KOPT-K1 (cell line): ENCODE measurements around the gene SYNGAP1.

Experiments
- H3K27ac ChIP-seq: fragments of 200-600 bp; sonication (generic); 2 replicates; pipeline ENCODE4 v1.5.1; 2016; ENCODE audit warnings: antibody characterized with exemption, mild to moderate bottlenecking, low read depth, low read length; ENCODE audit not compliant: poor library complexity, severe bottlenecking
- H3K36me3 ChIP-seq: fragments of 200-600 bp; sonication (generic); 2 replicates; pipeline ENCODE4 v1.5.1; 2017; ENCODE audit warnings: antibody characterized with exemption, mild to moderate bottlenecking, low read length, moderate library complexity; ENCODE audit not compliant: insufficient read depth
- H3K9me3 ChIP-seq: fragments of 200-600 bp; sonication (generic); 2 replicates; pipeline ENCODE4 v1.5.1; 2017; ENCODE audit warnings: antibody characterized with exemption, low read length, mild to moderate bottlenecking; ENCODE audit not compliant: insufficient read depth, poor library complexity, severe bottlenecking

The SYNGAP1 gene

DNA sequence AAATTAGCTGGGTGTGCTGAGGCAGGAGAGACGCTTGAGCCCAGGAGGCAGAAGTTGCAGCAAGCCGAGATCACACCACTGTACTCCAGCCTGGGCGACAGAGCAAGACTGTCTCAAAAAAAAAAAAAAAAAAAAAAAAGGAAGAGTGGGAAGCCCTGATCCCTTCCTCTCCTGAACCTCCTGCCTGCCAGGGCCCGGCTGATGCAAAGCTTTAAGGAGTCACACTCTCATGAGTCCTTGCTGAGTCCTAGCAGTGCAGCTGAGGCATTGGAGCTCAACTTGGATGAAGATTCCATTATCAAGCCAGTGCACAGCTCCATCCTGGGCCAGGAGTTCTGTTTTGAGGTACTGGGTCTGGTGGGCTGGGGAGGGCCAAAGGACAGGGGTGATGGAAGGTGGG is 15.1 kb downstream of the SYNGAP1 start:
- peaks cover 57% of the 10 kb centered on the region for H3K36me3 ChIP-seq
- no peak overlapping the region for H3K27ac ChIP-seq
- no peaks in the 10 kb centered on the region for H3K9me3 ChIP-seq

DNA sequence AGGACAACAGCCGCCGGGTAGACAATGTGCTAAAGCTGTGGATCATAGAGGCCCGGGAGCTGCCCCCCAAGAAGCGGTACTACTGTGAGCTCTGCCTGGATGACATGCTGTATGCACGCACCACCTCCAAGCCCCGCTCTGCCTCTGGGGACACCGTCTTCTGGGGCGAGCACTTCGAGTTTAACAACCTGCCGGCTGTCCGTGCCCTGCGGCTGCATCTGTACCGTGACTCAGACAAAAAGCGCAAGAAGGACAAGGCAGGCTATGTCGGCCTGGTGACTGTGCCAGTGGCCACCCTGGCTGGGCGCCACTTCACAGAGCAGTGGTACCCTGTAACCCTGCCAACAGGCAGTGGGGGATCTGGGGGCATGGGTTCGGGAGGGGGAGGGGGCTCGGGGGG is 17.8 kb downstream of the SYNGAP1 start:
- no peaks in the 10 kb centered on the region for H3K9me3 ChIP-seq
- H3K36me3 ChIP-seq, result peaks cover 84% of the 10 kb centered on the region
- no peak overlapping the region for H3K27ac ChIP-seq

DNA sequence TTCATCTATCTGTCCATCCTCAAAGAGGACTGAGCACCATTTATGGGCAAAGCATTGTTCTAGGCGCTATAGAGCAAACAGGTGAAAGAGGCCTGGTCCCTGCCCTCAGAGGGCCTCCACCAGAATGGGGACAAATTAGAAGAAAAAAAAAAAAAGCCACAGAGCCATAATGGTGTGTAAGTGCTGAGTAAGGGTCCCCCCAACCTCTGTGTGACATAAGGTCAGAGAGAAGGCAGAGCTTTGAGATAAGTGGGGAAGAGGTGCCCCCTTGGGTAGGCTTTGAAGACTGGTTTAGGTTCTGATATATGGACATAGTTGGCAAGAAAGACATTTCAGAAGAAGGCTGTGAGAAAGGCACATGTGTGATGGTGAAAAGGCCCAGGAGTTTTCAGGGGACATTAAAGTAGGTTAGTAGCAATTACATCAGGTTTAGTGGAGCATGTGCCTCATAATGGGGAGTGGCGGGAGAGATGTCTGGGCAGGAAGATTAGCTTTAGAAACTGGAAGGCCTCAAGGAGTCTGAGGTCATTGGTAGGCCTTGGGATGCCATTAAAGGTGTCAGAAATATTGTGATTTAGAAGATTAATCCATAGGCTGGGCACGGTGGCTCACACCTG is 19.2 kb downstream of the SYNGAP1 start:
- H3K9me3 ChIP-seq, result no peaks in the 10 kb centered on the region
- H3K36me3 ChIP-seq, result peaks cover 95% of the 10 kb centered on the region

DNA sequence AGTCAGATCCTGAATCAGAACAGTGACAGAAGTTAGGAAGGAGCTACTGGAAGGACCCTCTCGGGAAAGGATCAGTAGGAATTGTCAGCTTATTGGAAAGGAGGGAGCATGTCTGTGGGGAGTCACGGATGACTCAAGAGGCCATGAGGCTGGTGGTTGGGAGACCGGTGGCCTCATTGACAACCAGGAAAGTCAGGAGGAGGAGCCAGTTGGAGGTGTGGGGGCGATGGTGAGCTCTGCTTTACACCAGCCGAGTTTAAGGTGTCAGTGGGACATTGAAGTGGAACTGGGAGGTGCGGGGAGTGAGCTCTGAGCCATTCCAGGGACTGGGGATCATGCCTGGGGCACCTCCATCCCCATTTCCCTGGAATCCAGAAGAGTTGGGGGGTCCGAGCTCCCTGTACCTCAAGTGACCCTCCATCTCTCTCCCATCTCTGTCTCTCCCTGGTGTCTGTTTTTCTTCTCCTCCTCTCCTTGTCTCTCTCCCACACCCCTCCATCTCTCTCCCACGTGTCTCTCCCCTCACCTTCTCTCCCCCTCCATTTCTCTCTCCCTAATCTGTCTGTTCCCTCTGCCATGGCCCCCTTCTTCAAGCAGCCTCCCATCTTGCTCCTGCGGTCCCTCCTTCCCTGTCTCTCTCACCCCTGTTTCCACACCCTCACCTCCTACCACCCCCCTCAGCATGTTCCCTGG is 20.2 kb downstream of the SYNGAP1 start:
- H3K36me3 ChIP-seq, result peaks cover 100% of the 10 kb centered on the region
- no peak overlapping the region for H3K27ac ChIP-seq
- H3K9me3 ChIP-seq, result no peaks in the 10 kb centered on the region

More for the DNA sequence above, 19.2 kb downstream of the SYNGAP1 start:
- no peak overlapping the region for H3K27ac ChIP-seq

DNA sequence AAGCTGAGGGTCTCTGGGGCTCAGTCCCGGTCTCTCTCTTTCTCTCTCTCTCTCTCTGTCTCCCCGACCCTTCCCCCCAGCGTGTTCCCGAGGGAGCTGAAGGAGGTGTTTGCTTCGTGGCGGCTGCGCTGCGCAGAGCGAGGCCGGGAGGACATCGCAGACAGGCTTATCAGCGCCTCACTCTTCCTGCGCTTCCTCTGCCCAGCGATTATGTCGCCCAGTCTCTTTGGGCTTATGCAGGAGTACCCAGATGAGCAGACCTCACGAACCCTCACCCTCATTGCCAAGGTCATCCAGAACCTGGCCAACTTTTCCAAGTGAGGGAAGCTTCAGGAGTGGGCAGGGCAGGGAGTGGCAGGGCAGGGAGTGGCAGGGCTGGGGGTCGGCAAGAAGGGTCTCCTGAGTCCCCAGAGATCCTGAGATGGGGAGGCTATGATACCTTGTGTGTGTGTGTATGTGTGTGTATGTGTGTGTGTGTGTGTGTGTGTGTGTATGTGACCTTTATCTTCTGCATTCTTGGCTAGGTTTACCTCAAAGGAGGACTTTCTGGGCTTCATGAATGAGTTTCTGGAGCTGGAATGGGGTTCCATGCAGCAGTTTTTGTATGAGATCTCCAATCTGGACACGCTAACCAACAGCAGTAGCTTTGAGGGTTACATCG is 20.9 kb downstream of the SYNGAP1 start:
- peaks cover 100% of the 10 kb centered on the region for H3K36me3 ChIP-seq

DNA sequence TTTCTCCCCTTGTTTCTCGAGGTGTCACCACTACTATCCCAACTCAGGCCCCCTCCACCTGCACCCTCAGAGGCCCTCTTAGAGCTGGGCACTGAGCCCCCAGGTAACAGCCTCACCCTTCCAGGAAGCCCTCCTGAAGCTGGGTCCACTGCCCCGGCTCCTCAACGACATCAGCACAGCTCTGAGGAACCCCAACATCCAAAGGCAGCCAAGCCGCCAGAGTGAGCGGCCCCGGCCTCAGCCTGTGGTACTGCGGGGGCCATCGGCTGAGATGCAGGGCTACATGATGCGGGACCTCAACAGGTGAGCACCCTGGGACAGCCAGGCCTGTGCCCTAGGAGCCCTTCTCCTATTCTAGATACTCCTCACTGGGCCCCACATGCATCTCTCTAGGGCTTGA is 21.6 kb downstream of the SYNGAP1 start:
- no peak overlapping the region for H3K27ac ChIP-seq
- H3K36me3 ChIP-seq, result peaks cover 100% of the 10 kb centered on the region
- H3K9me3 ChIP-seq, result no peaks in the 10 kb centered on the region

More for the DNA sequence above, 20.9 kb downstream of the SYNGAP1 start:
- H3K9me3 ChIP-seq, result no peaks in the 10 kb centered on the region
- no peak overlapping the region for H3K27ac ChIP-seq

DNA sequence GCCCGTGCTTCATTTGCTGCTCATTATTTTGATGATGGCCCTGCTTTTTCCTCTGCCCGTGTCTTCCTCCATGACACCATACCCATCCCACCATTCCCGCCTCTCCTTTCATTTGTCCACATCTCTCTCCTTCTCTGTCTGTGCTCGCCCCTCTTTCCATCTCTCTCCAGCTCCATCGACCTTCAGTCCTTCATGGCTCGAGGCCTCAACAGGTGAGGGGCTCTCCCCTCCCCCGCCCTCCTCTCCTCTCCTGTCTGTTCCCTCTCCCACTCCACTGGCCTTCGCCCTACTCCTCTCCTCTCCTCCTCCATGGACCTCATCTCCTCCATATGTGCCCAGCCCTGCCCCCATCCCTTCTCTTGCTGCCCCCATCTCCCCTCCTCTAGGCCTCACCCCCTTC is 22.4 kb downstream of the SYNGAP1 start:
- no peaks in the 10 kb centered on the region for H3K9me3 ChIP-seq
- peaks cover 100% of the 10 kb centered on the region for H3K36me3 ChIP-seq
- H3K27ac ChIP-seq, result no peak overlapping the region

DNA sequence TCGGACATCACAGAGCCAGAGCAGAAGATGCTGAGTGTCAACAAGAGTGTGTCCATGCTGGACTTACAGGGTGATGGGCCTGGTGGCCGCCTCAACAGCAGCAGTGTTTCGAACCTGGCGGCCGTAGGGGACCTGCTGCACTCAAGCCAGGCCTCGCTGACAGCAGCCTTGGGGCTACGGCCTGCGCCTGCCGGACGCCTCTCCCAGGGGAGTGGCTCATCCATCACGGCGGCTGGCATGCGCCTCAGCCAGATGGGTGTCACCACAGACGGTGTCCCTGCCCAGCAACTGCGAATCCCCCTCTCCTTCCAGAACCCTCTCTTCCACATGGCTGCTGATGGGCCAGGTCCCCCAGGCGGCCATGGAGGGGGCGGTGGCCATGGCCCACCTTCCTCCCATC is 23.2 kb downstream of the SYNGAP1 start:
- Histone ChIP-seq H3K27ac (no peak overlapping the region), H3K36me3 (peaks cover 100% of the 10 kb centered on the region), H3K9me3 (no peaks in the 10 kb centered on the region)

DNA sequence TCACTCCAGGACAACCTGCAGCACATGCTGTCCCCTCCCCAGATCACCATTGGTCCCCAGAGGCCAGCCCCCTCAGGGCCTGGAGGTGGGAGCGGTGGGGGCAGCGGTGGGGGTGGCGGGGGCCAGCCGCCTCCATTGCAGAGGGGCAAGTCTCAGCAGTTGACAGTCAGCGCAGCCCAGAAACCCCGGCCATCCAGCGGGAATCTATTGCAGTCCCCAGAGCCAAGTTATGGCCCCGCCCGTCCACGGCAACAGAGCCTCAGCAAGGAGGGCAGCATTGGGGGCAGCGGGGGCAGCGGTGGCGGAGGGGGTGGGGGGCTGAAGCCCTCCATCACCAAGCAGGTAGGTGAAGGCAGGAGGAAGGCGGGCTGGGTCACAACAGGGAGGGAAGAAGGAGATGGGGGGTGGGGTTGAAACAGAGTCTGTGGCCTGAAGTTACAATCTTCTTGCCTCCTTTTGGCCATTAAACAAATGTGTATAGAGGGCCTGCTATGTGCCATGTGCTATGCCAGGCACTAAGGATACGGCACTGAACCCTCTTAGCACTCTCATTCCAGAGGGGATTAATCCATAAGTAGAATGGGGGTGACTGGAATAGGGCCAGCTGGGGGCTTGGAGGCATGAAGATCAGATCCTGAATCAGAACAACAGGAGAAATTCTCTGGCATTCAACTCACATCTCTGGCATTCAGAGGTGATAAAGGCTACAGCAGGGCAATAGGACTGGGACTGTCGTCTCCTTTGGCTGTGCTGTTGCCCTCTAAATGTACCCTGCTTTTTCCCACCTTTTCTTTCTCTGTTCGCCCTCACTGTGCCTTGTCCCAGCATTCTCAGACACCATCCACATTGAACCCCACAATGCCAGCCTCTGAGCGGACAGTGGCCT is 24.0 kb downstream of the SYNGAP1 start:
- no peak overlapping the region for H3K27ac ChIP-seq
- H3K36me3 ChIP-seq, result peaks cover 100% of the 10 kb centered on the region
- no peaks in the 10 kb centered on the region for H3K9me3 ChIP-seq

DNA sequence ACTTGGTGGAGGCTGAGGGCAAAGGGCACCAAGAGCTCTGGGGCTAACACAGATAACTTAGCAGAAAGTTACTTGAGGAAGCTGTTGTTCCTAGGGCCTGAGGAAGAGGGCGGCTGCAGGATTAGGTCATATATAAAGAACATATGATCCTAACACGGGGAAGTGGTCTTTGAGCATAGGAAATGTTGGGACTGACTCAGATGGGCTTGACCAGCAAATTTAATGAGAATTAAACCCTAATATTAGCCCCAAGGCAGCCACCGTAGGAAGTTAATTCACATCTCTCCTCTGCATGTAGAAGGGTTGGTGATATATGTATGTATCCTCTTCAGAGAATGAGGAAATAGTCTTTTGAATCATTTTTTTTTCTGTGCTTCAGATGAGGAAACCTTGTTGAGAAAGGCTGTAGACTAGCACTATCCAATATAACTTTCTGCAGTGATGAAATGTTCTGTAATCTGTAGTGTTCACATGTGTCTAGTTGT is 25.3 kb downstream of the SYNGAP1 start:
- Histone ChIP-seq H3K9me3 (no peaks in the 10 kb centered on the region), H3K27ac (no peak overlapping the region), H3K36me3 (peaks cover 100% of the 10 kb centered on the region)

DNA sequence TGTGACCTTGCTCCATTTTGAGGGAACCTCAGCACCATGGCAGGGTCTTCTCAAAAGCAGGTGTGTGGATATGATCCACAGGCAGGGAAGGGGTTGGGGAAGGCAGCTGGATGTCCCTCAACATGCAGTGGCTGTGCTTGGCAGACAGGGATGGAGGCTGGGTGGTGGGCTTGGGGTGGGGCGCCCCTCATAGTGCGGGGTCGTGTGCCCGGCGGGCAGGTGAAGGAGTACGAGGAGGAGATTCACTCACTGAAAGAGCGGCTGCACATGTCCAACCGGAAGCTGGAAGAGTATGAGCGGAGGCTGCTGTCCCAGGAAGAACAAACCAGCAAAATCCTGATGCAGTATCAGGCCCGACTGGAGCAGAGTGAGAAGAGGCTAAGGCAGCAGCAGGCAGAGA is 26.5 kb downstream of the SYNGAP1 start:
- Histone ChIP-seq H3K9me3 (no peaks in the 10 kb centered on the region), H3K36me3 (peaks cover 88% of the 10 kb centered on the region), H3K27ac (no peak overlapping the region)

DNA sequence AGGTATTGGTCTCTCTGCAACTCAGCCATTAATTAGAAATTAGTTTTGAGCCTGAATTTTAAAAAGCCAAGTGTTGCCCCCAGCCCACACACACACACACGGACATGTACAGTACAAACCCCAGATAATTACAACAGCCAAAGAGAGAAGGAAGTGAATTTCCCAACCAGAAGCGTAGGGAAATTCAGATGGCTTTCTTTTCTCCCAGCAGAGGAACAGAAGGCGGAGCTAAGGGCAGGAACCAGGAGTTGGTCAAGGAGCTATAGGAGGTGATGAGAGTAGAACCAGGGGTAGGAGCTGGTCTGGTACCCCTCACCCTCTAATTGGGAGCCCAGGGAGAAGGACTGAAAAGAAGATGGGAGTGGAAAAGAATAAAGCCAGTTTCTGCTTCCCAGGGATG is 30.6 kb downstream of the SYNGAP1 start:
- Histone ChIP-seq H3K9me3 (no peaks in the 10 kb centered on the region), H3K27ac (no peak overlapping the region), H3K36me3 (peaks cover 54% of the 10 kb centered on the region)

DNA sequence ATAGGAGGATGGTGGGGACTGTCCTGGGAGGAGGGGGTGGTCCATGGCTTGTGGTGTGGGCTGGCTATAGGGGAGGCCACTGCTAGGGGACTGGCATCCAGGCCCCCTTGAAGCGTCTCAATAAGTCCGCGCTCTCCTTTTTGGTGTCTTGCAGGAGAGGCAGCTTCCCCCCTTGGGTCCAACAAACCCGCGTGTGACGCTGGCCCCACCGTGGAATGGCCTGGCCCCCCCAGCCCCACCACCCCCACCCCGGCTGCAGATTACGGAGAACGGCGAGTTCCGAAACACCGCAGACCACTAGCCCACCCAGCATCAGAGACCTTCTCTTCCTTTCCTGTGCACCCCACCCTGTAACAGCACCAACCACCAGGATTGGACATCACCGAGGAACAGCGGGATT is 31.7 kb downstream of the SYNGAP1 start:
- no peak overlapping the region for H3K27ac ChIP-seq
- H3K36me3 ChIP-seq, result peaks cover 54% of the 10 kb centered on the region
- H3K9me3 ChIP-seq, result no peaks in the 10 kb centered on the region

DNA sequence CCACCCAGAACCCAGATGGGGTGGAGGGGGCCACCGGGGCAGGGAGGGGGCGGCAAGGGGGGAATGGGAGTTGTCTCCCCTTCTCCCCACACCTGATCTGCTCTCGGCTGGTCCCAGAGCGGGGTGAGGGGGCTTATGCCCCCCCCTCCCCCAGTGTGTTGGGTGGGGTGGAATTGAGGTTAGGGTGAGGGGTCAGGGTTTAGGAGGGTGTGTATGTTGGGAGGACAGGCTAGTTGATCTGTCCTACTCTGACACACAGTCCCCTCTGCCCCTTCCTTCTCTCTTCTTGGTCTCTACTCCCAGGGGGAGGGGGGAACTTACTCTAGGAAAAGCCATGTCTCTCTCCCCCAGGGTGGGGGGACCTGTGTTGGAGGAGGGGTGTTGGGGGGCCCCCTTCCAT is 32.6 kb downstream of the SYNGAP1 start:
- no peaks in the 10 kb centered on the region for H3K9me3 ChIP-seq

More for the DNA sequence above, 32.6 kb downstream of the SYNGAP1 start:
- Histone ChIP-seq H3K36me3 (peaks cover 48% of the 10 kb centered on the region), H3K27ac (peak overlapping the region; percentile 62)
